AG10803 (cell line): Measurements from ENCODE around the gene UVRAG.
"Not testable (repeated sequence)": the region's sequence is repeated elsewhere in the genome, so short reads cannot be mapped to it uniquely, and the experiment has no call there.

ENCODE experiments used
- DNase-seq: peaks from one replicate; pipeline ENCODE4 v3.0.0; 2010; ENCODE audit warnings: low read depth
- H3K4me3 ChIP-seq: 2 replicates; pipeline ENCODE4 v1.5.1; 2011; ENCODE audit warnings: mild to moderate bottlenecking, low read length, control low read depth
- TF ChIP-seq, protein P1 (sequence below): conservative IDR thresholded peaks from 2 replicates; pipeline ENCODE4 v1.5.1; 2011; ENCODE audit warnings: mild to moderate bottlenecking, low read length, control low read depth, inconsistent platforms

Gene UVRAG

DNA sequence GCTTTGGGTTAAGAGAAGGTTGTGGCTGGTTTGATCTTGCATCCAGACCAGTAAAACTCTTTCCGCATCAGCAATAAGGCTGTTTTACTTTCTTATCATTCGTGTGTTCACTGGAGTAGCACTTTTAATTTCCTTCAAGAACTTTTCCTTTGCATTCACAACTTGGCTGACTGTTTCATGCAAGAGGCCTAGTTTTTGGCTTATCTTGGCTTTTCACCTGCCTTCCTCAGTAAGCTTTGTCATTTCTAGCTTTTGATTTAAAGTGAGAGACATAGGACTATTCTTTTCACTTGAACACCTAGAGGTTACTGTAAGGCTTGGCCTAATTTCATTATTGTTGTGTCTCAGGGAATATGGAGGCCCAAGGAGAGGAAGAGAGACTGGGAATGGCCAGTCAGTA lies 144.5 kb downstream of the UVRAG start:
- no peak for DNase-seq
- no peak overlapping the region for H3K4me3 ChIP-seq
- TF ChIP-seq, protein P1, sequence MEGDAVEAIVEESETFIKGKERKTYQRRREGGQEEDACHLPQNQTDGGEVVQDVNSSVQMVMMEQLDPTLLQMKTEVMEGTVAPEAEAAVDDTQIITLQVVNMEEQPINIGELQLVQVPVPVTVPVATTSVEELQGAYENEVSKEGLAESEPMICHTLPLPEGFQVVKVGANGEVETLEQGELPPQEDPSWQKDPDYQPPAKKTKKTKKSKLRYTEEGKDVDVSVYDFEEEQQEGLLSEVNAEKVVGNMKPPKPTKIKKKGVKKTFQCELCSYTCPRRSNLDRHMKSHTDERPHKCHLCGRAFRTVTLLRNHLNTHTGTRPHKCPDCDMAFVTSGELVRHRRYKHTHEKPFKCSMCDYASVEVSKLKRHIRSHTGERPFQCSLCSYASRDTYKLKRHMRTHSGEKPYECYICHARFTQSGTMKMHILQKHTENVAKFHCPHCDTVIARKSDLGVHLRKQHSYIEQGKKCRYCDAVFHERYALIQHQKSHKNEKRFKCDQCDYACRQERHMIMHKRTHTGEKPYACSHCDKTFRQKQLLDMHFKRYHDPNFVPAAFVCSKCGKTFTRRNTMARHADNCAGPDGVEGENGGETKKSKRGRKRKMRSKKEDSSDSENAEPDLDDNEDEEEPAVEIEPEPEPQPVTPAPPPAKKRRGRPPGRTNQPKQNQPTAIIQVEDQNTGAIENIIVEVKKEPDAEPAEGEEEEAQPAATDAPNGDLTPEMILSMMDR, result no peak

DNA sequence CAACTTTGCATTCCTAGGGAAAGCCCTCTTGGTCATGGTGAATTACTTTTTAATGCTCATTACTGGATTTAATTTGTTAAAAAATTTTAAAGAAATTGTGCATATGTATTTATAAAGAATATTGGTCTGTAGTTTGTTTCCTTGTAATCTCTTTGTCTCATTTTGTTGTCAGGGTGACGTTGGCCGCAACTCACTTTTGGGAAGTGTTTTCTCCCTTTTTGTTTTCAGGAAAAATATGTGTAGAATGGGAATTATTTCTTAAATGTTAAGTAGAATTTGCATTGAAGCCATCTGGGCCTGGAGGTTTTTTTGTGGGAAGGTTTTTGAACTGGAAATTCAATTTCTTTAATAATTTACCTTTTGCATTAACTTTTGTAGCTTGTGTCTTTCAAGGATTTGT lies 149.1 kb downstream of the UVRAG start:
- DNase-seq, result no peak
- no peak overlapping the region for H3K4me3 ChIP-seq
- TF ChIP-seq, protein P1, result no peak

DNA sequence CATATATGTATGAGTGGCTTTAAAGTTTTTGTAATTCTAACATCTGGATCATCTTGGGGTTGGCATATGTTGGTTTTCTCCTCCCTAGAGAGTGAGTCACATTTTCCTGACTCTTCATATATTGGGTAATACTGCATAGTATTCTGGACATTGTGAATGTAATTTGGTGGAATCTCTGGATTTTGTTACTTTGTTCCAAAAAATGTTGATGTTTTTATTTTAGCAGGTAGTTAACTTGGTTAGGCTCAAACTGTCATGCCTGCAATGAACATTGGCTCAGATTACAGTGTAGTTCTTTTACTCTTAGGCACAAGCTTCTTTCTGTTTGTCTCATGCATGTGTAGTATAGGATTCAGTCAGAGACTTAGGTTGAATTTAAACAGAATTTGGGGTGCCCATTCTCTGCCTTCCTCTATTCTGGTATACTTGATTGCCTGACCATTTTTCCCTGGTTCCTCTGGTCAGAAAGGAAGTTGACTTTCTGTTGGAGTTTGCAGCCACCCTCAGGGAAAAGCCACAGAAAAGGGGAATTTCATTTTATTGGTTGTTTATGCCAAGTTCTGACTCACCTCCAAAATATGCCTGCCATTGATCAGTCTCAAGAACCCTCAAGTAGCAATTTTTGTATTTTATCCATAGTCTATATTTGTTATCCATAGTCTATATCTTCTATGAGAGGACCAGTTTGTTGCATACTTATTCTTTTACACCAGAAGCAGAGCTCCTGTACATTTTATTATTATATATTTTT lies 151.7 kb downstream of the UVRAG start:
- TF ChIP-seq, protein P1, result no peak
- DNase-seq, result peak; percentile 92
- no peak overlapping the region for H3K4me3 ChIP-seq

DNA sequence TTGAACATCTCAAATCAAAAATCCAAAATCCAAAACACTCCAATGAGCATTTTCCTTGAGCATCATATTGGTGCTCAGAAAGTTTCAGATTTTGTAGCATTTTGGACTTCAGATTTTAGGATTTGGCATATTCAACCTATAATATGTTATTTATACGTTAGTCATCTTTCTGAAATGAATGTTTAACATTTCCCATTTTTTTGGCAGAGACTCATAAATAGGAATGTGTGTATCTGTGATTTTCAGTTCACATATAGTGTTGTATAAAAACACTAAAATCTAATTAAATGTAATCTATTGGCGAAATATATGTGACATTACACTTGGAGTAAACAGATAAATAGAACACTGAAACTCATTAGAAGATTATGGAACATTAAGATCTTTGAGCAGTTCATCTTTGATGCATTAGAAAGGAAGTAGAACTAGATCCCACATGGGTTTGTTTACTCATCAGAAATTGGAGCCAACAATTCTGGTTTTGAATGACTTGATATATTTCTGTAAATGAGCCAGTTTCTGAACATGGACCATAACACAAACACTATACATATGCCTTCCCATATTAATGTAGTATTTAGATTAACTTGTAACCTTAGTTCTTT lies 153.1 kb downstream of the UVRAG start:
- no peak for DNase-seq
- TF ChIP-seq, protein P1, result no peak
- no peak overlapping the region for H3K4me3 ChIP-seq

DNA sequence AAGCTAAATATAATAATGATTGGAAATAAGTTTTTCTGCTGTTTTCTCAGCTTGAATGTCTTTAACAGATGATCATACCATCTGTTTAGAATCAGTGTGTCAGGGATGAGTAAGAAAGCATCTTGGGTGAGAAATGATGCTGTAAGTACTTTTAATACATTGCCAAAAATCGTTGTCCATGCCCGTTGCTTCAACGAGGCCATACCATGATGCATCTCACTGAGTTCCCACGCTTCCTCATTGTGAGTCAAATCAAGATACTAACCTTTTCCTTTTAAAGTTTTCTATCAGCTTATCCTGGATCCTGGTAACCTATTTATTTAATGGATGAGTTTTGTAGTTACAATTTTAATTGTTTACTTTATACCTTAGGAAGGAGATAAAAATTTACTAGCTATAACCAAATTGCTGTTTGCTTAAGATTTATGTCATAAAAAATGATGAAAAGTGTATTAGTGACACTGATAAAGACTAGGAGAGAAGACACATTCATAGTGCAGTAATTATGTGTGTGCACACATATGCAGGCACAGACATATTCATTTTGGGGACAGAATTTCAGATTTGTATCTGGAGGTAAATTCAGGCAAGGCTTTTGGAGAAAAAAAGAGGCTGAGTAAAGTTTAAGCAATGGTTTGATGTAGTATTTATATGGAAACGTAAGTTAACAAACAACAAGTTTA lies 154.8 kb downstream of the UVRAG start:
- TF ChIP-seq, protein P1, result no peak
- DNase-seq, result peak; percentile 90
- H3K4me3 ChIP-seq, result no peak overlapping the region

DNA sequence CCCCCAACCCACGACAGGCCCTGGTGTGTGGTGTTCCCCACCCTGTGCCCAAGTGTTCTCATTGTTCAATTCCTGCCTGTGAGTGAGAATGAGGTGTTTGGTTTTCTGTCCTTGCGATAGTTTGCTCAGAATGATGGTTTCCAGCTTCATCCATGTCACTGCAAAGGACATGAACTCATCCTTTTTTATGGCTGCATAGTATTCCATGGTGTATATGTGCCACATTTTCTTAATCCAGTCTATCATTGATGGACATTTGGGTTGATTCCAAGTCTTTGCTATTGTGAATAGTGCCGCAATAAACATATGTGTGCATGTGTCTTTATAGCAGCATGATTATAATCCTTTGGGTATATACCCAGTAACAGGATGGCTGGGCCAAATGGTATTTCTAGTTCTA lies 158.7 kb downstream of the UVRAG start:
- DNase-seq, H3K4me3 ChIP-seq: not testable (repeated sequence)

DNA sequence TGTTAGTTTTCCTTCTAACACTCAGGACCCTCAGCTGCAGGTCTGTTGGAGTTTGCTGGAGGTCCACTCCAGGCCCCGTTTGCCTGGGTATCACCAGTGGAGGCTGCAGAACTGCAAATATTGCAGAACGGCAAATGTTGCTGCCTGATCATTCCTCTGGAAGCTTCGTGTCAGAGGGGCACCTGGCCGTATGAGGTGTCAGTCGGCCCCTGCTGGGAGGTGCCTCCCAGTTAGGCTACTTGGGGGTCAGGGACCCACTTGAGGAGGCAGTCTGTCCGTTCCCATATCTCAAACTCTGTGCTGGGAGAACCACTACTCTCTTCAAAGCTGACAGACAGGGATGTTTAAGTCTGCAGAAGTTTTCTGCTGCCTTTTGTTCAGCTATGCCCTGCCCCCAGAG lies 164.1 kb downstream of the UVRAG start:
- not testable (repeated sequence) for H3K4me3 ChIP-seq, DNase-seq

DNA sequence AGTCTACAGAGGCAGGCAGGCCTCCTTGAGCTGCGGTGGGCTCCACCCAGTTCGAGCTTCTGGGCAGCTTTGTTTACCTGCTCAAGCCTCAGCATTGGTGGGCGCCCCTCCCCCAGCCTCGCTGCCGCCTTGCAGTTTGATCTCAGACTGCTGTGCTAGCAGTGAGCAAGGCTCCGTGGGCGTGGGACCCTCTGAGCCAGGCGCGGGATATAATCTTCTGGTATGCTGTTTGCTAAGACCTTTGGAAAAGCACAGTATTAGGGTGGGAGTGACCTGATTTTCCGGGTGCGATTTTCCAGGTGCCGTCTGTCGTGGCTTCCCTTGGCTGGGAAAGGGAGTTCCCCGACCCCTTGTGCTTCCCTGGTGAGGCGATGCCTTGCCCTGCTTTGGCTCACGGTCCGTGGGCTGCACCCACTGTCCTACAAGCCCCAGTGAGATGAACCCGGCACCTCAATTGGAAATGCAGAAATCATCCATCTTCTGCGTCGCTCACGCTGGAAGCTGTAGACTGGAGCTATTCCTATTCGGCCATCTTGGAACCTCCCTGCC lies 164.5 kb downstream of the UVRAG start:
- DNase-seq, H3K4me3 ChIP-seq: not testable (repeated sequence)
